SU-DHL-6 (cell line): ENCODE measurements around the gene KCNK18.

Source experiments
- H2AFZ ChIP-seq: fragments of 200-600 bp; sonication (generic); 2 replicates; pipeline ENCODE4 v1.6.1; 2014; ENCODE audit warnings: low read depth, mild to moderate bottlenecking, moderate library complexity, mixed read lengths, antibody characterized with exemption, low read length; ENCODE audit not compliant: severe bottlenecking
- H3F3A ChIP-seq: fragments of 200-600 bp; shearing (Covaris generic); 2 replicates; pipeline ENCODE4 v1.6.0; 2016; ENCODE audit warnings: antibody characterized with exemption, mild to moderate bottlenecking; ENCODE audit not compliant: insufficient read depth
- H3K27ac ChIP-seq: fragments of 200-600 bp; sonication (generic); 2 replicates; pipeline ENCODE4 v1.5.1; 2016; ENCODE audit warnings: low read depth, mild to moderate bottlenecking, low read length, moderate library complexity, mixed read lengths
- H3K27me3 ChIP-seq: fragments of 200-600 bp; sonication (generic), shearing (Covaris generic); 2 replicates; pipeline ENCODE4 v1.6.0; 2014; ENCODE audit warnings: mild to moderate bottlenecking, low read length
- H3K36me3 ChIP-seq: fragments of 200-600 bp; sonication (generic); 2 replicates; pipeline ENCODE4 v1.6.1; 2014; ENCODE audit warnings: mild to moderate bottlenecking, low read length, mixed read lengths
- H3K4me2 ChIP-seq: fragments of 300-600, 200-600 bp; shearing (Covaris generic), sonication (generic); 2 replicates; pipeline ENCODE4 v1.6.0; 2014; ENCODE audit warnings: low read length, low read depth, mild to moderate bottlenecking; ENCODE audit not compliant: poor library complexity, severe bottlenecking
- H3K4me3 ChIP-seq: fragments of 200-600 bp; sonication (generic); 2 replicates; pipeline ENCODE4 v1.5.1; 2014; ENCODE audit warnings: antibody characterized with exemption, low read length, mild to moderate bottlenecking, mixed read lengths; ENCODE audit not compliant: insufficient read depth, poor library complexity, severe bottlenecking
- H3K79me2 ChIP-seq: fragments of 200-600 bp; sonication (generic); 2 replicates; pipeline ENCODE4 v1.6.1; 2014; ENCODE audit warnings: mild to moderate bottlenecking, low read length, moderate library complexity; ENCODE audit not compliant: insufficient read depth
- H3K9ac ChIP-seq: fragments of 200-600 bp; sonication (generic); 2 replicates; pipeline ENCODE4 v1.7.0; 2014; ENCODE audit warnings: mild to moderate bottlenecking, low read length
- H3K9me2 ChIP-seq: fragments of 200-600 bp; sonication (generic); replicated peaks from 2 replicates; pipeline ENCODE4 v1.6.1; 2014; ENCODE audit warnings: low read length; ENCODE audit not compliant: insufficient read depth
- H3K9me3 ChIP-seq: fragments of 200-600 bp; sonication (generic); 2 replicates; pipeline ENCODE4 v1.6.1; 2014; ENCODE audit warnings: low read length, mixed read lengths; ENCODE audit not compliant: insufficient read depth
- H4K20me1 ChIP-seq: fragments of 200-600 bp; sonication (generic); 2 replicates; pipeline ENCODE4 v1.6.1; 2014; ENCODE audit warnings: low read depth, mild to moderate bottlenecking, antibody characterized with exemption, low read length, moderate library complexity, mixed read lengths
- CTCF ChIP-seq: fragments of 200-600 bp; sonication (generic); IDR thresholded peaks from one replicate; pipeline ENCODE4 v1.5.1; 2017; ENCODE audit warnings: antibody characterized with exemption, mild to moderate bottlenecking, low read length, moderate library complexity; ENCODE audit not compliant: insufficient read depth, poor library complexity, severe bottlenecking
- EZH2phosphoT487 ChIP-seq: fragments of 200-600 bp; sonication (generic), shearing (Covaris generic); conservative IDR thresholded peaks from 2 replicates; pipeline ENCODE4 v1.6.1; 2018; ENCODE audit warnings: mild to moderate bottlenecking, antibody characterized with exemption, low read length, moderate library complexity, mixed read lengths

KCNK18 gene

GRCh38 chr10:117223693-117224430 is 26.6 kb downstream of the KCNK18 start:
- Histone ChIP-seq H2AFZ (no peak overlapping the region), H3K4me2 (no peak overlapping the region), H3K36me3 (no peaks in the 10 kb centered on the region), H3F3A (no peaks in the 10 kb centered on the region), H3K4me3 (no peak overlapping the region), H3K27me3 (no peaks in the 10 kb centered on the region), H3K27ac (no peak overlapping the region), H3K79me2 (no peaks in the 10 kb centered on the region), H3K9me3 (no peaks in the 10 kb centered on the region), H4K20me1 (no peaks in the 10 kb centered on the region), H3K9ac (no peak overlapping the region), H3K9me2 (no peaks in the 10 kb centered on the region)
- no peak for TF ChIP-seq EZH2phosphoT487
- TF ChIP-seq CTCF = no peak

DNA sequence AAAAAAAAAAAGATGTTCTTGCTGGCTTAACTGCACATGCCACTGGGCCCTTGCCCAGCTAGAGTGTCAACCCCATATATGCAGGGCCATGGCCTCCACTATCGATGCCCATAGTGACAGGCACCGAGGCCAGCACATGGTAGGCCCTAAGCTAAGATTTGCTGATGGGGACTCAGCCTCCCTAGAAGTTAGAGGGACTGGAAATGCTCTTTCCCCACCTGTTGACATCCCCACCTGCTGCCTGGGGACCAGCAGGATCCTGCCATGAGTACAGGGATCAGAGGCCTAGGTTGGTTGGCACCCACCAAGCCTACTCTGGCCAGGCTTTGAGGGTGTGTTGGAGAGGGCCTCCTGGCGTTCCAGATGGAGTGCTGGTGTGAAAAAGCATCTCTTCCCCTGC is 27.6 kb downstream of the KCNK18 start:
- Histone ChIP-seq H3K9ac (no peak overlapping the region), H3K9me2 (no peaks in the 10 kb centered on the region), H3K4me3 (no peak overlapping the region), H3K27ac (no peak overlapping the region), H3K36me3 (no peaks in the 10 kb centered on the region), H3K4me2 (no peak overlapping the region), H3K9me3 (no peaks in the 10 kb centered on the region), H3K79me2 (no peaks in the 10 kb centered on the region), H4K20me1 (no peaks in the 10 kb centered on the region), H2AFZ (no peak overlapping the region), H3K27me3 (no peaks in the 10 kb centered on the region), H3F3A (no peaks in the 10 kb centered on the region)
- no peak for TF ChIP-seq EZH2phosphoT487
- no peak for TF ChIP-seq CTCF

- H3K4me2 ChIP-seq = no peak overlapping the region
- no peaks in the 10 kb centered on the region for H3K9me2 ChIP-seq
- H3K9ac ChIP-seq = no peak overlapping the region
- H4K20me1 ChIP-seq = no peaks in the 10 kb centered on the region
- H3F3A ChIP-seq = no peaks in the 10 kb centered on the region
- H3K27me3 ChIP-seq = no peaks in the 10 kb centered on the region
- no peak overlapping the region for H3K27ac ChIP-seq
- no peaks in the 10 kb centered on the region for H3K36me3 ChIP-seq
- no peak overlapping the region for H2AFZ ChIP-seq
- TF ChIP-seq CTCF = peak; percentile 28
- no peak for TF ChIP-seq EZH2phosphoT487
- no peaks in the 10 kb centered on the region for H3K79me2 ChIP-seq
- no peak overlapping the region for H3K4me3 ChIP-seq
- H3K9me3 ChIP-seq = no peaks in the 10 kb centered on the region
Measured at GRCh38 chr10:117226813-117227451, 29.6 kb downstream of the KCNK18 start.
